H1 (cell line): ENCODE data around the gene ZNG1B.
"Not testable (repeated sequence)": the region's sequence is repeated elsewhere in the genome, so short reads cannot be mapped to it uniquely, and the experiment has no call there.

ENCODE experiments used
- CEBPB ChIP-seq: IDR thresholded peaks from 2 replicates; pipeline ENCODE4 v1.6.1; 2012; ENCODE audit warnings: low read depth, low read length
- EGR1 ChIP-seq: IDR thresholded peaks from 2 replicates; pipeline ENCODE4 v1.6.1; 2011; ENCODE audit warnings: low read depth, low read length, borderline replicate concordance
- EP300 ChIP-seq, 2 experiments: IDR thresholded peaks; 1 replicate in 1 of 2; 2 replicates in 1 of 2; pipeline ENCODE4 v1.6.1; 2011 to 2012; ENCODE audit warnings: low read depth in 2 of 2, low read length in 2 of 2, mild to moderate bottlenecking in 2 of 2, borderline replicate concordance in 1 of 2, inconsistent platforms in 1 of 2, moderate library complexity in 1 of 2
- HDAC2 ChIP-seq, 2 experiments: fragments of 300-600 bp in 1 of 2; sonication (generic) in 1 of 2; IDR thresholded peaks; 2 replicates each; pipeline ENCODE4 v1.6.1; 2011 to 2012; ENCODE audit warnings: low read depth in 2 of 2, low read length in 2 of 2, mild to moderate bottlenecking in 2 of 2, moderate library complexity in 2 of 2, borderline replicate concordance in 1 of 2, inconsistent platforms in 1 of 2
- HDAC6 ChIP-seq: IDR thresholded peaks from one replicate; pipeline ENCODE4 v1.7.1; 2012; ENCODE audit warnings: low read depth, mild to moderate bottlenecking, inconsistent platforms, low read length, moderate library complexity
- KDM5A ChIP-seq: fragments of 200-600 bp; IDR thresholded peaks from 2 replicates; pipeline ENCODE4 v1.7.1; 2012; ENCODE audit warnings: mild to moderate bottlenecking, low read length, inconsistent platforms, mixed read lengths
- POLR2A ChIP-seq, 2 experiments: IDR thresholded peaks; 1 replicate in 1 of 2; 2 replicates in 1 of 2; pipeline ENCODE4 v1.6.1; 2011; ENCODE audit warnings: low read depth in 2 of 2, low read length in 2 of 2, mild to moderate bottlenecking in 2 of 2; ENCODE audit errors: control extremely low read depth in 1 of 2
- POLR2AphosphoS5 ChIP-seq: IDR thresholded peaks from 2 replicates; pipeline ENCODE4 v1.6.1; 2011; ENCODE audit warnings: low read depth, low read length
- SIX5 ChIP-seq: IDR thresholded peaks from 2 replicates; pipeline ENCODE4 v1.6.1; 2011; ENCODE audit warnings: mild to moderate bottlenecking, low read depth, low read length
- SP1 ChIP-seq: IDR thresholded peaks from 2 replicates; pipeline ENCODE4 v1.6.1; 2011; ENCODE audit warnings: low read depth, low read length
- USF2 ChIP-seq: IDR thresholded peaks from 2 replicates; pipeline ENCODE4 v1.6.1; 2011; ENCODE audit warnings: low read length, improper control_type of control experiment
- YY1 ChIP-seq: IDR thresholded peaks from 2 replicates; pipeline ENCODE4 v1.6.1; 2011; ENCODE audit warnings: low read depth, mild to moderate bottlenecking, low read length
- TF ChIP-seq, protein P1 (sequence below), 3 experiments: IDR thresholded peaks; 1 replicate in 2 of 3; 2 replicates in 1 of 3; pipeline versions ENCODE4 v1.5.1 to v1.6.1; 2011; ENCODE audit warnings: low read length in 3 of 3, mild to moderate bottlenecking in 3 of 3, inconsistent platforms in 2 of 3, low read depth in 1 of 3, moderate library complexity in 1 of 3; ENCODE audit not compliant: insufficient read depth in 1 of 3; ENCODE audit errors: control extremely low read depth in 1 of 3

GRCh38 chr2:113437508-113438465 lies at the start of gene ZNG1B:
- not testable (repeated sequence) for TF ChIP-seq CEBPB; POLR2AphosphoS5; EGR1; EP300 (IDR thresholded peaks at IDR 0.05; ENCODE audit: borderline replicate concordance in 1 of 2, low read depth in 2 of 2, low read length in 2 of 2); SP1; YY1; SIX5; HDAC2 (IDR thresholded peaks at IDR 0.05; ENCODE audit: borderline replicate concordance in 1 of 2, low read depth in 2 of 2, low read length in 2 of 2); HDAC6; KDM5A; USF2; POLR2A (IDR thresholded peaks at IDR 0.05; ENCODE audit: control extremely low read depth in 1 of 2, low read depth in 2 of 2, low read length in 2 of 2)
- TF ChIP-seq, protein P1, sequence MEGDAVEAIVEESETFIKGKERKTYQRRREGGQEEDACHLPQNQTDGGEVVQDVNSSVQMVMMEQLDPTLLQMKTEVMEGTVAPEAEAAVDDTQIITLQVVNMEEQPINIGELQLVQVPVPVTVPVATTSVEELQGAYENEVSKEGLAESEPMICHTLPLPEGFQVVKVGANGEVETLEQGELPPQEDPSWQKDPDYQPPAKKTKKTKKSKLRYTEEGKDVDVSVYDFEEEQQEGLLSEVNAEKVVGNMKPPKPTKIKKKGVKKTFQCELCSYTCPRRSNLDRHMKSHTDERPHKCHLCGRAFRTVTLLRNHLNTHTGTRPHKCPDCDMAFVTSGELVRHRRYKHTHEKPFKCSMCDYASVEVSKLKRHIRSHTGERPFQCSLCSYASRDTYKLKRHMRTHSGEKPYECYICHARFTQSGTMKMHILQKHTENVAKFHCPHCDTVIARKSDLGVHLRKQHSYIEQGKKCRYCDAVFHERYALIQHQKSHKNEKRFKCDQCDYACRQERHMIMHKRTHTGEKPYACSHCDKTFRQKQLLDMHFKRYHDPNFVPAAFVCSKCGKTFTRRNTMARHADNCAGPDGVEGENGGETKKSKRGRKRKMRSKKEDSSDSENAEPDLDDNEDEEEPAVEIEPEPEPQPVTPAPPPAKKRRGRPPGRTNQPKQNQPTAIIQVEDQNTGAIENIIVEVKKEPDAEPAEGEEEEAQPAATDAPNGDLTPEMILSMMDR (IDR thresholded peaks at IDR 0.05; ENCODE audit: control extremely low read depth in 1 of 3, insufficient read depth in 1 of 3, low read depth in 1 of 3, low read length in 3 of 3) = not testable (repeated sequence)
